Stomach (tissue), 19 donors: Measurements from ENCODE around the gene PKHD1. TPM values are rescaled to one million over a fixed set of nuclear protein-coding genes. Genes with fewer than 3 reads are reported as not detected.

Experiments used
- DNase-seq, 2 donors: peaks; one replicate each; pipeline versions ENCODE4 v3.0.0 to v3.0.0-alpha.2; 2013 to 2019
- H3K27ac ChIP-seq, 5 donors: fragments of 200-600 bp in 4 of 5; sonication (generic) in 4 of 5; one replicate each; pipeline ENCODE4 v1.5.1; 2013 to 2019; ENCODE audit warnings: mild to moderate bottlenecking in 1 of 5, moderate library complexity in 1 of 5
- H3K27me3 ChIP-seq, 3 donors: fragments of 200-600 bp; sonication (generic); one replicate each; pipeline ENCODE4 v1.5.1; 2017 to 2019; ENCODE audit warnings: mixed run types in 1 of 3
- H3K36me3 ChIP-seq, 4 donors: fragments of 200-600 bp; sonication (generic); 1 replicate in 3 of 4; 2 replicates in 1 of 4; pipeline ENCODE4 v1.5.1; 2016 to 2019
- H3K4me1 ChIP-seq, 4 donors: fragments of 200-600 bp; sonication (generic); one replicate each; pipeline ENCODE4 v1.5.1; 2016 to 2019
- H3K4me3 ChIP-seq, 4 donors: fragments of 200-600 bp; sonication (generic) in 3 of 4; one replicate each; pipeline ENCODE4 v1.5.1; 2016 to 2019; ENCODE audit warnings: mild to moderate bottlenecking in 1 of 4
- H3K9me3 ChIP-seq, 4 donors: fragments of 200-600 bp; sonication (generic); one replicate each; pipeline ENCODE4 v1.5.1; 2016 to 2019
- EP300 ChIP-seq: sonication (generic); formaldehyde crosslinking; IDR thresholded peaks from one replicate; pipeline ENCODE4 v1.6.1; 2017; ENCODE audit warnings: antibody characterized with exemption
- POLR2A ChIP-seq, 4 donors: fragments of 450-650 bp; IDR thresholded peaks; one replicate each; pipeline ENCODE4 v1.6.1; 2016; ENCODE audit warnings: antibody characterized with exemption in 4 of 4, control low read depth in 2 of 4, mild to moderate bottlenecking in 1 of 4, moderate library complexity in 1 of 4
- POLR2AphosphoS5 ChIP-seq, 3 donors: sonication (generic); formaldehyde crosslinking; IDR thresholded peaks; one replicate each; pipeline ENCODE4 v1.6.1; 2016; ENCODE audit warnings: antibody characterized with exemption in 3 of 3
- WGBS, 5 donors: extraction: QIAGEN DNeasy Blood & Tissue Kit in 3 of 5; methylation state at CpG; one replicate each; pipeline versions ENCODE4 v1.1.5 to v1.1.7; 2013 to 2018; 5-methylcytosine and 5-hydroxymethylcytosine counted together
- intact Hi-C: fragments of 100-400 bp; cut with DNase I; formaldehyde crosslinking; loops from one replicate; pipeline ENCODE4 v1.15.1; 2023; ENCODE audit warnings: low total_unique reads
- long read RNA-seq, 10 donors: transcript quantifications; one replicate each; lab custom pipeline, GENCODE V29; 2026
- polyA plus RNA-seq, 3 donors: library from polyadenylated mRNA; stranded (reverse); fragments of 200-250 nt; gene quantifications; one replicate each; pipeline ENCODE4 v1.2.3, GENCODE V29; 2013
- total RNA-seq, 5 donors: library from RNA; depleted of rRNA; stranded (reverse); fragments of >200 nt; gene quantifications; one replicate each; pipeline versions ENCODE4 v1.1.0 to v1.2.3, GENCODE V29; 2014 to 2016
- TF ChIP-seq, protein P1 (sequence below), 7 experiments: fragments of 450-650 bp in 4 of 7; fragments of 200-600 bp in 3 of 7; sonication (generic) in 3 of 7; IDR thresholded peaks; one replicate each; pipeline ENCODE4 v1.5.1; 2016 to 2019; ENCODE audit warnings: antibody characterized with exemption in 7 of 7, control low read depth in 2 of 7, mild to moderate bottlenecking in 1 of 7
- donor health status: healthy with polysubstance abuse.
- donor health status: Bipolar disorder and iron deficiency.
- donor health status: healthy.

Gene PKHD1, protein sequence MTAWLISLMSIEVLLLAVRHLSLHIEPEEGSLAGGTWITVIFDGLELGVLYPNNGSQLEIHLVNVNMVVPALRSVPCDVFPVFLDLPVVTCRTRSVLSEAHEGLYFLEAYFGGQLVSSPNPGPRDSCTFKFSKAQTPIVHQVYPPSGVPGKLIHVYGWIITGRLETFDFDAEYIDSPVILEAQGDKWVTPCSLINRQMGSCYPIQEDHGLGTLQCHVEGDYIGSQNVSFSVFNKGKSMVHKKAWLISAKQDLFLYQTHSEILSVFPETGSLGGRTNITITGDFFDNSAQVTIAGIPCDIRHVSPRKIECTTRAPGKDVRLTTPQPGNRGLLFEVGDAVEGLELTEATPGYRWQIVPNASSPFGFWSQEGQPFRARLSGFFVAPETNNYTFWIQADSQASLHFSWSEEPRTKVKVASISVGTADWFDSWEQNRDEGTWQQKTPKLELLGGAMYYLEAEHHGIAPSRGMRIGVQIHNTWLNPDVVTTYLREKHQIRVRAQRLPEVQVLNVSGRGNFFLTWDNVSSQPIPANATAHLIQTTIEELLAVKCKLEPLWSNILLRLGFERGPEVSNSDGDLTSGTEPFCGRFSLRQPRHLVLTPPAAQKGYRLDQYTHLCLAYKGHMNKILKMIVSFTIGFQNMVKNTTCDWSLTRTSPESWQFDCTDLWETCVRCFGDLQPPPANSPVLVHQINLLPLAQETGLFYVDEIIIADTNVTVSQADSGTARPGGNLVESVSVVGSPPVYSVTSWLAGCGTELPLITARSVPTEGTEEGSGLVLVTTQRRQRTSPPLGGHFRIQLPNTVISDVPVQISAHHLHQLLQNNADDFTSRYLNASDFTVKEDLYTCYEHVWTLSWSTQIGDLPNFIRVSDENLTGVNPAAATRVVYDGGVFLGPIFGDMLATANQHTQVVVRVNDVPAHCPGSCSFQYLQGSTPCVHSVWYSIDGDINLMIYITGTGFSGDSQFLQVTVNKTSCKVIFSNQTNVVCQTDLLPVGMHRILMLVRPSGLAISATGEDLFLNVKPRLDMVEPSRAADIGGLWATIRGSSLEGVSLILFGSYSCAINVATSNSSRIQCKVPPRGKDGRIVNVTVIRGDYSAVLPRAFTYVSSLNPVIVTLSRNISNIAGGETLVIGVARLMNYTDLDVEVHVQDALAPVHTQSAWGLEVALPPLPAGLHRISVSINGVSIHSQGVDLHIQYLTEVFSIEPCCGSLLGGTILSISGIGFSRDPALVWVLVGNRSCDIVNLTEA (N-terminal part only)
- total RNA-seq (10 to 100 TPM in 1 of 5 donors, 1 to 10 TPM in 3, not detected in 1; 3.5 to 19.2 (median 5.8) TPM), polyA plus RNA-seq (under 1 TPM in 2 of 3 donors, not detected in 1; 0.19 to 0.20 TPM)
- long read RNA-seq, donor 1: 0 reads
- long read RNA-seq, donor 2: 0 reads
- long read RNA-seq, donor 3: 0 reads
- long read RNA-seq, donor 4: 0 reads
- long read RNA-seq, donor 5: 0 reads
- long read RNA-seq, donor 6: 0 reads
- long read RNA-seq, donor 7: 0 reads
- long read RNA-seq, donor 8: 0 reads
- long read RNA-seq, donor 9: 0 reads
- long read RNA-seq, donor 10: 0 reads

DNA sequence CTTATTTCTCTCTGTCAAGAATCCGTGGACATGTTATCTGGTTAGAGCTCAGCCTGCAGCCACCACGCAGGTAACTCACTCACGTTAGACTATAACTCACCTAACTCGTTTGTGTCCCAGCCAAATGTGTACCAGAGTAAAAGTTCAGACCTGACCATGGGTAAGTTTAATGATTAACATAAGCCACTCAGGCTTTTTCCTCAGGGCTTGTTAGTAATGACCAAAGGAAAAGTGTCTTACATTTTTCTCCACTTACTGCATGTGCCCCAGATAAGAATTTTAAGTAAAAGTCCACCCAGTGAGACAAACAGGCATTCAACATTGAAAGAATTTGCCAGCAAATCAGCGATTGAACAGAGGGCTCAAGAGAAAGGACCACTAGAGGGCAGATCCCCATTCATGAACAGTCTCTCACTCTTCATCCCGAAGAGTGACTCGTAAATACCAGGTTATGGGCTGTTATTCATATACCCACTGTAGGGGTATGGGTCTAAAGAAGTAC lies at the start of gene PKHD1:
Gene PKHD1, minus strand, starts transcription at position 116 of the 502 bp plus-strand sequence. CDS start 2,680 bp downstream, outside the sequence.
- TF ChIP-seq EP300: no peak
- peak in 2 of 3 donors; percentile 39 to 49 for TF ChIP-seq POLR2AphosphoS5 (IDR thresholded peaks at IDR 0.05)
- TF ChIP-seq POLR2A (IDR thresholded peaks at IDR 0.05): no peak
- TF ChIP-seq, protein P1, sequence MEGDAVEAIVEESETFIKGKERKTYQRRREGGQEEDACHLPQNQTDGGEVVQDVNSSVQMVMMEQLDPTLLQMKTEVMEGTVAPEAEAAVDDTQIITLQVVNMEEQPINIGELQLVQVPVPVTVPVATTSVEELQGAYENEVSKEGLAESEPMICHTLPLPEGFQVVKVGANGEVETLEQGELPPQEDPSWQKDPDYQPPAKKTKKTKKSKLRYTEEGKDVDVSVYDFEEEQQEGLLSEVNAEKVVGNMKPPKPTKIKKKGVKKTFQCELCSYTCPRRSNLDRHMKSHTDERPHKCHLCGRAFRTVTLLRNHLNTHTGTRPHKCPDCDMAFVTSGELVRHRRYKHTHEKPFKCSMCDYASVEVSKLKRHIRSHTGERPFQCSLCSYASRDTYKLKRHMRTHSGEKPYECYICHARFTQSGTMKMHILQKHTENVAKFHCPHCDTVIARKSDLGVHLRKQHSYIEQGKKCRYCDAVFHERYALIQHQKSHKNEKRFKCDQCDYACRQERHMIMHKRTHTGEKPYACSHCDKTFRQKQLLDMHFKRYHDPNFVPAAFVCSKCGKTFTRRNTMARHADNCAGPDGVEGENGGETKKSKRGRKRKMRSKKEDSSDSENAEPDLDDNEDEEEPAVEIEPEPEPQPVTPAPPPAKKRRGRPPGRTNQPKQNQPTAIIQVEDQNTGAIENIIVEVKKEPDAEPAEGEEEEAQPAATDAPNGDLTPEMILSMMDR (IDR thresholded peaks at IDR 0.05): peak in 4 of 7 experiments; percentile 7 to 62 (median 30)
- peak within 1 kb of the TSS; percentile 6 to 31 (median 17) for H3K4me3 ChIP-seq
- intact Hi-C loops: no loop called here
- H3K27ac ChIP-seq: peak within 1 kb of the TSS in 4 of 5 donors; percentile 27 to 75 (median 62)
- no peaks in the 10 kb centered on the region for H3K27me3 ChIP-seq
- H3K9me3 ChIP-seq: no peaks in the 10 kb centered on the region
- H3K4me1 ChIP-seq: no peaks in the 10 kb centered on the region
- DNase-seq: peak; percentile 48 to 88
- H3K36me3 ChIP-seq: no peaks in the 10 kb centered on the region
- WGBS, 5 donors: 20 to 41% (median 30%) methylated on average over 7 of the region's 7 CpGs

DNA sequence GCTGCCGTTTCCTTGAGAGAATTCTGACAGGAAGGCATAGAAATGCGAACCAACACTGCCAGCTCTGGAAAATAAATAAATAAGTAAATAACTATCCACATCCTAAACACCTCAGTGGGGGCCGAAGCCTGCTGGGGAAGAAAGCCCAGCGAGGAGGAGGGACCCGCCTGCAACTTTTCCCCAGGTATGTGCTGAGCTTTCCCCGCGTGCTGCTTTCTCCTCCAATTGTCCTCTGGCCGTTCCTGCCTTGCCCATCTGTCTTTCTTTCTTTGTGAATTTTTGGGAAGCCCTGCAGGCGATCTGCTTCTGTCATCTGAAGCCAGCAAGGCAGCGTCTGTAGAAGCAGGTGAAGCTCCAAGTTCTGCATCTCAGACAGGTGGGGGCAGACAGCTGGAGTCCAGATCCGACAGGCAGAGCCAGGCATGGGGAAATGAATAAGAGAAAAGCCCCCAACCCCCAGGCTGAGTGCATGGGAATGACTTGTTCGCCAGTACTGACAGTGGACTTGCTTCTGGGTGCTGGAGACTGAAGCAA lies 49.6 kb upstream of the PKHD1 start:
- 75 to 89% (median 81%) methylated on average over 12 of the region's 12 CpGs for WGBS, 5 donors
- no peaks in the 10 kb centered on the region for H3K9me3 ChIP-seq
- H3K4me1 ChIP-seq: peaks cover 0 to 15% (median 5%) of the 10 kb centered on the region in 4 donors
- H3K36me3 ChIP-seq: no peaks in the 10 kb centered on the region
- intact Hi-C loops: no loop called here
- TF ChIP-seq, protein P1 (IDR thresholded peaks at IDR 0.05): no peak
- no peak for TF ChIP-seq POLR2A (IDR thresholded peaks at IDR 0.05)
- no peak for TF ChIP-seq EP300
- TF ChIP-seq POLR2AphosphoS5 (IDR thresholded peaks at IDR 0.05): no peak
- no peak for DNase-seq
- no peak overlapping the region for H3K4me3 ChIP-seq
- no peaks in the 10 kb centered on the region for H3K27me3 ChIP-seq
- H3K27ac ChIP-seq: no peak overlapping the region

DNA sequence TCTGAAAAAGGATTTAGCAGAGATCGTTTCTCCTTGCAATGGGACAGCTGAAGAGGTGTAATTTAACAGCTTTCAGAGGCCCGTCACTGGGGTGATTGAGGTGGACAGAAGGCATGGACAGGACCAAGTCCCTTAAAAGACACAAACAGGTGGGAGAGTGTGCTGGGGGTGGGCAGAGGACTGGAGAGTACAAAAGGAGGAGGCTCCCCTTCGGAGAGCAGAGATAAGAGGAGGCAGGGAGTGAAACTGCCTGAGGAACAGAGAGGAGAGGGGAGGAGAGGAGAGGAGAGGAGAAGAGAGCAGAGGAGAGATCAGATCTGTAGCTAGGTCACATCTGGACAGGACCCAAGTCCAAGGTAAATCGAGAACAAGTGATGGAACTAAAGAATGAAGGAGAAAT lies 48.6 kb upstream of the PKHD1 start:
- intact Hi-C loops: no loop called here
- Histone ChIP-seq H3K9me3 (no peaks in the 10 kb centered on the region), H3K27me3 (no peaks in the 10 kb centered on the region), H3K4me1 (peaks cover 0 to 15% (median 5%) of the 10 kb centered on the region in 4 donors), H3K36me3 (no peaks in the 10 kb centered on the region), H3K4me3 (no peak overlapping the region), H3K27ac (no peak overlapping the region)
- DNase-seq: no peak
- WGBS, 5 donors: 64 to 76% (median 70%) methylated on average over 4 of the region's 4 CpGs
- no peak for TF ChIP-seq POLR2AphosphoS5 (IDR thresholded peaks at IDR 0.05)
- TF ChIP-seq, protein P1 (IDR thresholded peaks at IDR 0.05): no peak
